Fibroblast of villous mesenchyme (primary cell): ENCODE data around the gene BLM. TPM values are rescaled to one million over a fixed set of nuclear protein-coding genes. Genes with fewer than 3 reads are reported as not detected.
A peak's percentile ranks its signal among the peaks of the same experiment; 100 is the strongest.
"Not testable (repeated sequence)": the region's sequence is repeated elsewhere in the genome, so short reads cannot be mapped to it uniquely, and the experiment has no call there.

ENCODE experiments used
- DNase-seq: peaks from one replicate; pipeline ENCODE4 v3.0.0-alpha.2; 2010; ENCODE audit warnings: low read depth
- H3K4me3 ChIP-seq: 2 replicates; pipeline ENCODE4 v1.5.1; 2011; ENCODE audit warnings: low read depth, mild to moderate bottlenecking, low read length
- total RNA-seq: library from RNA; depleted of rRNA; stranded (reverse); fragments of >200 nt; gene quantifications from 2 replicates; pipeline ENCODE4 v1.2.3, GENCODE V29; 2012
- TF ChIP-seq, protein P1 (sequence below): IDR thresholded peaks from 2 replicates; pipeline ENCODE4 v1.5.1; 2012; ENCODE audit warnings: low read depth, mild to moderate bottlenecking, low read length; ENCODE audit not compliant: insufficient read depth

BLM gene
- total RNA-seq, 1 donor = 6.0 TPM

DNA sequence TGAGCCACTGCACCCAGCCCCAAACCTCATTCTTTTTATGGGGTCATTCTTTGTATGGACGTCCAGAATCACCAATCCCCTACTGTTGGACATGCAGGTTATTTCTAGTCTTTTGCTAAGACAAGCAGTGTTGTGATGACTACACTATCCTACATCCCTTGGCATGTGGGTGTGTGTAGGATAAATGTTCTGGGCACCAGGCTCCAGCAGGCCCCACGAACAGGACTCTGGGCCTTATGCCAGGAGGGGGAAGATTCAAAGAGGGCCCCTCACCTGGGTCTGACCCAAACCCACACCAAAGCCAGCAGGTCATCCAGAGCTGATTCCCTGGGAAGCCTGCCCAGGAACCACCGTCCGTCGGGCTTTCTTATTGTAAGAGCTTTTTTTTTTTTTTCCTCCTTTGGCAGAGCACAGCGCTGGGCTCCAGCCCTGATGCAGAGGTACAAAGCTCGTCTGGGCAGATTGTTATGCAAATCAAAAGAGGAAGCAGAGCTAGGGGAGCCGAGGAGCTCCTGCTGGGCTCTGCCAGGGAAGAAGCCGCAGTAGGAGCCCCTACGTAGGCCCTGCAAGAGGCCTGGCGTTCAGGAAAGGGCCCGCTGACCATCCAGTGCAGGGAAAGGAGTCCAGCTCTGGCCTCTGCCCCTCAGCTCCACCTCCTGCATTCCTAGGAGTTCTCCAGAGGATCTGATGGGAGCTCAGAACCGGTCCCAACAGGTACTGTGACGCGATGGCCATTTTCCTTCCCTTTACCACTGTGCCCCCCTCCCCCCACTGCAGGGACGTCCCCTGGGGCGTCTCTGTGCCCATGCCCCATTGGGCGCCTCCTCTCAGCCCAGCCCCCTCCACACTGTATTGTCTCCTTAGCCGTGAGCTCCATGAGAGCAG lies 122.3 kb downstream of the BLM start:
- H3K4me3 ChIP-seq = no peak overlapping the region
- TF ChIP-seq, protein P1, sequence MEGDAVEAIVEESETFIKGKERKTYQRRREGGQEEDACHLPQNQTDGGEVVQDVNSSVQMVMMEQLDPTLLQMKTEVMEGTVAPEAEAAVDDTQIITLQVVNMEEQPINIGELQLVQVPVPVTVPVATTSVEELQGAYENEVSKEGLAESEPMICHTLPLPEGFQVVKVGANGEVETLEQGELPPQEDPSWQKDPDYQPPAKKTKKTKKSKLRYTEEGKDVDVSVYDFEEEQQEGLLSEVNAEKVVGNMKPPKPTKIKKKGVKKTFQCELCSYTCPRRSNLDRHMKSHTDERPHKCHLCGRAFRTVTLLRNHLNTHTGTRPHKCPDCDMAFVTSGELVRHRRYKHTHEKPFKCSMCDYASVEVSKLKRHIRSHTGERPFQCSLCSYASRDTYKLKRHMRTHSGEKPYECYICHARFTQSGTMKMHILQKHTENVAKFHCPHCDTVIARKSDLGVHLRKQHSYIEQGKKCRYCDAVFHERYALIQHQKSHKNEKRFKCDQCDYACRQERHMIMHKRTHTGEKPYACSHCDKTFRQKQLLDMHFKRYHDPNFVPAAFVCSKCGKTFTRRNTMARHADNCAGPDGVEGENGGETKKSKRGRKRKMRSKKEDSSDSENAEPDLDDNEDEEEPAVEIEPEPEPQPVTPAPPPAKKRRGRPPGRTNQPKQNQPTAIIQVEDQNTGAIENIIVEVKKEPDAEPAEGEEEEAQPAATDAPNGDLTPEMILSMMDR = no peak
- no peak for DNase-seq

DNA sequence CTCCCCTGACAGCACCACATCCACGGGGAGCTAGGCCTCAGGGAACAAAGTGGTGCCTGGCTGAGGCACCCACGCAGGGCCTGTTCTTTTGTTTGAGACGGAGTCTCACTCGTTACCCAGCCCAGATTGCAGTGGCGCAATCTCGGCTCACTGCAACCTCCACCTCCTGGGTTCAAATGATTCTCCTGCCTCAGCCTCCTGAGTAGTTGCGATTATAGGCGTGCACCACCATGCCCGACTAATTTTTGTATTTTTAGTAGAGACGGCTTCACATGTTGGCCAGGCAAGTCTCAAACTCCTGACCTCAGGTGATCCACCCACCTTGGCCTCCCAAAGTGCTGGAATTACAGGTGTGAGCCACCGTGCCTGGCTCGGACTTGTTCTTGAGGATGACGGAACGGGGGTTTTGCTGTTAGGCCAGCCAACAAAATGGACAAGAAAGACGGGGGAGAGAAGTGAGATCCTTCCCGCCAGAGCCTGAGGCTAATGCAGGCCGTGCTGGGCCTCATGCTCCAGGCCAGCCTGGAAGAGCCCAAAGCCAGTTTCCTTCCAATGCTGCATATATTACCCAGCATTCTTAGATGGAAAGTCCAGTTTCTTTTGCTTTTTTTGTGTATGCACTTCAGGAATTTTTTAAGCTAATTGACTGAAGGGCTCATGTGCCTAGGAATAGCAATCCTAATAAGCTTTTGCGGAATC lies 123.2 kb downstream of the BLM start:
- TF ChIP-seq, protein P1 = no peak
- no peak for DNase-seq
- no peak overlapping the region for H3K4me3 ChIP-seq

DNA sequence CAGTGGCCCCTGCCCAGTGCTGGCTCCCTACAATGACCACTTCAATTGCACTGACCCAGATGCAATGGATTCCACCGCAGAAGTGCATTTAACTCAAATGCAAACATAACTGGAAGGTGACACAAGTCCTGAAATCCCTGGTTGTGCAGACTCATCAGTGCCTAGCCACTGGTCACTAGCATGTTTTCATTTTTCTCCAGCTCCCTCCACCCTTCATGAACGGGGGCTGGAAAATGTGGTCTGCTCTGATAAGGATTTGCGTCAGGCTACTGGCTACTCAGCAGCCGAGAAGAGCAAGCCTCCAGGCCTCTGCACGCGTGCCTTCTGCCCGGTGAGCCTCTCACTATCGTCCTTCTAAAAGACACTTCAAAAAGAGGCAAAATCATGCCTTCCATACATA lies 123.8 kb downstream of the BLM start:
- peak; percentile 83 for DNase-seq
- H3K4me3 ChIP-seq = no peak overlapping the region
- TF ChIP-seq, protein P1 = no peak

DNA sequence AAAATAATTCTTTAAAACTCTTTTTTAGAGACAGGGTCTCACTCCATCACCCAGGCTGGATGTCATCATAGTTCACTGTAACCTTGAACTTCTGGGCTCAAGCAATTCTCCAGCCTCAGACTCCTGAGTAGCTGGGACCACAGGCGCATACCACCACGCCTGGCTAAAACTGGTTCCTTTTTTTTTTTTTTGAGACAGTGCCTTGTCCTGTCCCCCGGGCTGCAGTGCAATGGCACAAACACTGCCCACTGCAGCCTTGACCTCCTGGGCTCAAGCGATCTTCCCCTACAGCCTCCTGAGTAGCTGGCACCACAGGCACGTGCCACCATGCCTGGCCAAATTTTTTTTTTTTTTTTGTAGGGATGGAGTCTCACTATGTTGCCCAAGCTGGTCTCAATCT lies 127.5 kb downstream of the BLM start:
- no peak for DNase-seq
- TF ChIP-seq, protein P1 = no peak
- H3K4me3 ChIP-seq = no peak overlapping the region

DNA sequence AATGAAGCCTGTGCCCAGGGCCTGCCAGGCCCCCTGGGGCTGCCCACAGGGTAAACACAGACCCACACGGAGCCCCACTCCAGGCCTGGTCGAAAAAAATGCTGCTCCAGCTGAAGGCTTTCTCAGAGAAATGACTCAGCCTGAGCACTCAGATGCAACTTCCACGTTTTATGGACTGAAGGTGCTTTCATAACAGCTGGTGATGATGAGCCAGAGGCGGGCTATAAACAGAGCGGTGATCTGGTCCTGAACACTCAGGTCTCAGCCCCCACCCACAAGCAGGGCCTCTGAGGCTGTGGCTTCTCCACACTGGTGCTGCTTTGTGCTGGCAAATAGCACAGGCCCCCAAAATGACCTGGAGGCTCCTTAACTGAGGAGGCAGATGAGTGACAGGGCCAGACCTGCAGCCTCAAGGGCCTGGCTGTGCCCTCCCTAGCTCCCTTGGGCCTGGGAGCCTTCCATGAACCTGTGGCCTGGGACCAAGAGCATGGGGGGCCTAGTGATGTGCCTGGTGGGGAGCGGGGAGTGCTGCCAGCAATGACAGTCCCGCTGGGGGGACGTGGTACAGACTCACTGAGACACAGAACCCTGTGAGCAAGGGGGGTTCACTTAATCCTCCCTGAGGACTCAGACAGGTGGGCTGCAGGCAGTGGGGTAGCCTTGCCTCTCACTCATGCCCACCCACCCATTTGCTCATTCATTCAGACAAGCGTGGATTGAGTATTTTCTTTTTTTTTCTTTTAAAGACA lies 128.2 kb downstream of the BLM start:
- no peak overlapping the region for H3K4me3 ChIP-seq
- TF ChIP-seq, protein P1 = no peak
- peak; percentile 94 for DNase-seq

DNA sequence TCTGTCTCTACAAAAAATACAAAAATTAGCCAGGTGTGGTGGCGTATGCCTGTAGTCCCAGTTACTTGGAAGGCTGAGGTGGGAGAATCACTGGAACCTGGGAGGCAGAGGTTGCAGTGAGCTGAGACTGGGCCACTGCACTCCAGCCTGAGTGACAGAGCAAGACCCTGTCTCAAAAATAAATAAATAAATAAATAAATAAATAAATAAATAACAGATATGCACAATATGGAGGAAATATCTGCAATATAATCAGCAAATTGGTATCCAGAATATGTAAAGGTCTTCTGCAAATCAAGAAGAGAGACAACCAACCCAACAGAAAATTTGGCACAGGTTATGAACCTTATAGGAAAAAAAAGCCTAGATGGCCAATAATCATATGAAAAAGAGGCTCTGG lies 132.3 kb downstream of the BLM start:
- not testable (repeated sequence) for H3K4me3 ChIP-seq, DNase-seq

DNA sequence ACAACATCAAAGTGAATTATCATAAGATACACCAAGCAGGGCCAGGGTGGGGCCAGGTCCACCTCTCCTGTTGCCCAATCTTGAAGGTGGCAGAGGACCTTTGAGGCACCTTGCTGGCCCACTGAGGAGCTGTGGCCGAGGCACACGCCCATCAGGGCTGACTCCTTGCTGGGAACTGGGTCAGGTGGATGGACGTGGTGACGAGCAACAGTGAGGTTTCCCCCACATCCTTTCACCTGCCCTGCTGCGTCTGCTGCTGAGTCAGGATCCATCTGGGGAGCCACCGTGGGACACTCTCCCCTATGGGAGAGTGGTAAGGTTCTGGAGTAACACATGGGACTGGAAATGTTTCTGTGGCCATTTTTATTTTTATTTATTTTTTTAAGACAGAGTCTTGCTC lies 134.0 kb downstream of the BLM start:
- H3K4me3 ChIP-seq = no peak overlapping the region
- TF ChIP-seq, protein P1 = no peak
- DNase-seq = no peak
